22Rv1 (cell line): Measurements from ENCODE around the gene PDILT.

Source experiments
- H3K27ac ChIP-seq: fragments of 450-650 bp; 2 replicates; pipeline ENCODE4 v1.5.1; 2017
- ZFX ChIP-seq: fragments of 450-650 bp; IDR thresholded peaks from 2 replicates; pipeline ENCODE4 v1.6.1; 2017; ENCODE audit warnings: antibody characterized with exemption, borderline replicate concordance
- TF ChIP-seq, protein P1 (sequence below): fragments of 450-650 bp; IDR thresholded peaks from 2 replicates; pipeline ENCODE4 v1.5.1; 2017; ENCODE audit warnings: mild to moderate bottlenecking

The PDILT gene

DNA sequence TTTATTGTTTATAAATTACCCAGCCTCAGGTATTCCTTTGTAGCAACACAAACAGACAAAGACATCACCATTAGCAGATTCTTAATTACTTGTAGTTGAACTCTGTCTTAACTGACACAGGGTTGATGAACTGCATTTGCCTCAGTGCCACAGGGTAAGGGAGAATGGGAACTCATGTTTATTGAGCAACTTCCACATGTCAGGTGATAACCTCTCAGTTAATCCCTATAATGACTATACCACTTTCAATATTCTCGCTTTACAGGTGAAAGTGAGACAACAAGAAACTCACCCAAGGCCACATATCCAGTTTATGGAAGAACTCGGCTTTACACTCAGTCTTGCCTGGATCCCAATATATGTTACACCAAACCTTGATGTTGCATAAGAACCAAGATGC, 8.6 kb downstream of the PDILT start:
- TF ChIP-seq, protein P1, sequence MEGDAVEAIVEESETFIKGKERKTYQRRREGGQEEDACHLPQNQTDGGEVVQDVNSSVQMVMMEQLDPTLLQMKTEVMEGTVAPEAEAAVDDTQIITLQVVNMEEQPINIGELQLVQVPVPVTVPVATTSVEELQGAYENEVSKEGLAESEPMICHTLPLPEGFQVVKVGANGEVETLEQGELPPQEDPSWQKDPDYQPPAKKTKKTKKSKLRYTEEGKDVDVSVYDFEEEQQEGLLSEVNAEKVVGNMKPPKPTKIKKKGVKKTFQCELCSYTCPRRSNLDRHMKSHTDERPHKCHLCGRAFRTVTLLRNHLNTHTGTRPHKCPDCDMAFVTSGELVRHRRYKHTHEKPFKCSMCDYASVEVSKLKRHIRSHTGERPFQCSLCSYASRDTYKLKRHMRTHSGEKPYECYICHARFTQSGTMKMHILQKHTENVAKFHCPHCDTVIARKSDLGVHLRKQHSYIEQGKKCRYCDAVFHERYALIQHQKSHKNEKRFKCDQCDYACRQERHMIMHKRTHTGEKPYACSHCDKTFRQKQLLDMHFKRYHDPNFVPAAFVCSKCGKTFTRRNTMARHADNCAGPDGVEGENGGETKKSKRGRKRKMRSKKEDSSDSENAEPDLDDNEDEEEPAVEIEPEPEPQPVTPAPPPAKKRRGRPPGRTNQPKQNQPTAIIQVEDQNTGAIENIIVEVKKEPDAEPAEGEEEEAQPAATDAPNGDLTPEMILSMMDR = no peak
- no peak for TF ChIP-seq ZFX
- H3K27ac ChIP-seq = no peak overlapping the region

DNA sequence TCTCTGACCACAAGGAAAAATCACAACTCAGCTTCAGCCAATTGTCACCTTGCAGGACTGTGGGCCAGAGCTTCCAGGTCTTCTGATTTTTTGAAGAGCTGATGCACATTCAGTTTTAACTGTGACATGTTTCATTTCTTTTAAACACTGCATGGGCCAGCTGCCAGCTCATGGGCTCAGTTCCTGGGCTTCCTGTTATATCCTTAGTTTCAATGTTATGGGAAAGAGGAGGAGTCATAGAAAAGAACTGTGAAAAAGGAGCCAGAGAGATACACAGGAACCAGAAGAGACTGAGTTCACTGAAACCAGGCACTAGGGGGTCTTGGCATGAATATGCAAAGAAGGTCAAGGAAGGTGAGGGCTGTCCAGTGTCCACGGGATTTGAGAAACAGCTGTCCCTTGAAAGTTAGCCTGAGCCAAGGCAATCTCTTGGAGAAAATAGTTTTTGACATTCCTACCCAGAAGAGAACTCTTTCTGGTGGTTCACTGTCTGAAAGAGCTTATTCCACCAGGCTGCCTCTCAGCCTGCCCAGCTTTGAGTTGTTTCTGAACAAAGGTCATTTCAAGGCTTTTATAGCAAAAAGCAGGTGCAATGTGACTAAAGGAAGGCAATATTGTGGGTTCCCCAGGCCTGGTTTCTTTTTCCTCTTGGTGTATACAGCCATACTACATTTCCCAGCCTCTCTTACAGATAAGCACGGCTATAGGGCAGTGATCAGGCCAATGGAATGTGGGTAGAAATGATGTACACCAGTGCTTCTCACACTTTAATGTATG, 10.5 kb downstream of the PDILT start:
- TF ChIP-seq, protein P1 = no peak
- no peak for TF ChIP-seq ZFX
- no peak overlapping the region for H3K27ac ChIP-seq

DNA sequence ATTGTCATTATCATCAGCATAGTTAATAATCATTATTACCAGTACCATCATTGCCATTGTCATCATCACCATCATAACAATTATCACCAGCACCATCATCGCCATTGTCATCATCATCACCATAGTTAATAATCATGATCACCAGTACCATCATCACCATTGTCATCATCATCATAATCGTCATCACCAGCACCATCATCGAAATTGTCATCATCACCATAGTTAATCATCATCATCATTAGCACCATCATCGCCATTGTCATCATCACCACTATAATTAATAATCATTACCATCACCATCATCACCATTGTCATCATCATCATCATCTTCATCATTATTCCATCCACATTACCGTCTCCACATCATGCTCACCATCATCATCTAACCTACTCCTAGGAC, 13.5 kb downstream of the PDILT start:
- no peak overlapping the region for H3K27ac ChIP-seq
- TF ChIP-seq, protein P1 = no peak
- no peak for TF ChIP-seq ZFX

DNA sequence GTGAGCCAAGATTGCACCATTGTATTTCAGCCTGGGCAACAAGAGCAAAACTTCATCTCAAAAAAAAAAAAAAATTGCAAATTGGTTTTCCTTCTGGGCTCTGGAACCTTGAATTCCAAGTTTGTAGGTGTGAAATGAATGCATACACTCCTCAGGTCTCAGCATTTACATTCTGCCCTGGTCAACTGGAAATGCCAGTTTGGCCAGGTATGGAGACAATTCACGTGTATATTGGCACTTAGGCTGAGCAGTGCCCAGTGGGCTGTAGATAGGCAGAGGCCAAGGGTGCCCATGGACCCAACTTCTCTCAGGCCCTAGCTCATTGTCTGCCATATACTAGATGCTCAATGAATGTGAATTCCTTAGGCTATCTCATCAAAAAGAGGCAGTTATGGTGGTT, 15.7 kb downstream of the PDILT start:
- H3K27ac ChIP-seq = no peak overlapping the region
- TF ChIP-seq, protein P1 = no peak
- TF ChIP-seq ZFX = no peak

DNA sequence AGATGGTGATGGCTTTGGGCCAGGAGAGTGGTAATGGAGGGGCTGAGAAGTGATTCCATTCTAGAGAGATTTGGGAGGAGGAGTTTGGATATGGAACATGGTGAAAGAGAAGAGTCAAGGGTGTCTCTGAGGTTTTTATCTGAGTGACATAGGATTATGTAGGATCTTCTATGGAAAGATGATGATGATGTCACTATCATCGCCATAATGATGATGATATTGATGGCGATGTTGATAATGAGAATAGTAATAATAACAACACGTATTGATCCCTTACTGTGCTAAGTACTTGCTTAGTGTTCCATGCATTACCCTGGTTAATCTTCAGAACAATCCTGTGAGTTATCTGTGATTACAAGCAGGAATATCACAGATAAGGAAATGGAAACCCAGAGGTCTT, 16.6 kb downstream of the PDILT start:
- TF ChIP-seq, protein P1 = no peak
- TF ChIP-seq ZFX = no peak
- H3K27ac ChIP-seq = no peak overlapping the region

DNA sequence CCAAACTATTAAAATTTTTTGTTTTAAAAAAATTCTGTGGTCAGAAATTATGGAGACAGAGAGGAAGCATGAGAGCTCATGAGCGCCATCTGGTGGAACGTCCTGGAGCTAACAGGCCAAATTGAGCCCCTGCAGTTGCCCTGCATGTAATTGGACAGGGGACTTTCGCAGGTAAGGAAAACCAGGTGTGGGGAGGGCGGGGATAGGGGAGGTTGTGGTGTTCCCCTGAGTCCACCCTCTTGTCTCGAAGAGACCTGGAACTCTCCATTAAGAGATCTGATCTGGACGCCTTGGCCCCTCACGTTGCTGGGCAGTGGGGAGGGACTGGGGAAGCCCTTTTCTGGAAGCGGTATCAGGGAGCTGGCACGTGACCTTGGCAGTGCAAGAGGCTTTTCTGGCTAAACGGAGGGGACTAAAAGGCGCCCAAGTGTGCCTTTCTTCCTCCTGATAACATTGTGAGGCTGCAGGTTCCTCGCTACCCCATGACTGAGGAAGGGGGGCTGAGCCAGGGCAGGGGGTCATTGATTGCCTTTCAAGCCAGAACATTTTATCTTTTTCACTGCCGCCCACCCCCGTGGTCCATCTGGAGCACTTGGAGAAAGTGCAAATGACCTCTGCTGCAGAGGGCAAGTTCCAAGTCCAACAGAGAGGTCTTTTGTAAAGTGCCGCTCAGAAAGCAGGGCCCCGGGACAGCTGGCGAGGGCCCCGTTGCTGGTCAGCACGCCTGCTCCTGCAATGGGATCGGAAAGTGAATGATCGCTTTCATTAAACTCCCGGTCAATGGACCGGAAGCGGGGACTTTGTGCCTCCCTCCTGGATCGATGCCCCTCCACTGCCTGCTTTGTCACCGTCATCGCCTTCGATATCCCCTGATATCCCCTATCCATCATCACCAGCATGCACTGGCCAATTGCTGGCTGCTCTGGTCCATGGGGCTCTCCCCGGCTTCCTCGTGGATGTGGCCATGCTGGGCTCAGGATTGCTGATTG, 18.4 kb downstream of the PDILT start:
- TF ChIP-seq ZFX = no peak
- TF ChIP-seq, protein P1 = peak; percentile 88

More for the DNA sequence above, 18.4 kb downstream of the PDILT start:
- no peak overlapping the region for H3K27ac ChIP-seq
